HG03571 (cell line): ENCODE results near the gene ATG4C.

ENCODE experiments used
- ATAC-seq: cut with Tn5 transposase; IDR thresholded peaks from one replicate; pipeline ENCODE4 v1.9.1; 2021; ENCODE audit not compliant: unreplicated experiment

Gene ATG4C

GRCh38 chr1:62836856-62837540 lies 53.1 kb downstream of the ATG4C start:
- no peak for ATAC-seq

- no peak for ATAC-seq
Observed at GRCh38 chr1:62840555-62840954, 56.6 kb downstream of the ATG4C start.

GRCh38 chr1:62841587-62842169 lies 57.7 kb downstream of the ATG4C start:
- no peak for ATAC-seq

GRCh38 chr1:62844030-62844429 lies 60.1 kb downstream of the ATG4C start:
- ATAC-seq: no peak

- ATAC-seq: no peak
Observed at GRCh38 chr1:62849031-62849430, 65.1 kb downstream of the ATG4C start.

GRCh38 chr1:62852253-62852652 lies 68.3 kb downstream of the ATG4C start:
- no peak for ATAC-seq

GRCh38 chr1:62856960-62857359 lies 73.0 kb downstream of the ATG4C start:
- ATAC-seq: no peak

- no peak for ATAC-seq
Observed at GRCh38 chr1:62869217-62869754, 85.4 kb downstream of the ATG4C start.

GRCh38 chr1:62870148-62870547 lies 86.2 kb downstream of the ATG4C start:
- no peak for ATAC-seq

- ATAC-seq: no peak
Observed at GRCh38 chr1:62875676-62876075, 91.7 kb downstream of the ATG4C start.

- no peak for ATAC-seq
Observed at GRCh38 chr1:62876535-62876934, 92.6 kb downstream of the ATG4C start.

- ATAC-seq: no peak
Observed at GRCh38 chr1:62877579-62877978, 93.6 kb downstream of the ATG4C start.

- no peak for ATAC-seq
Observed at GRCh38 chr1:62879962-62880361, 96.0 kb downstream of the ATG4C start.

- no peak for ATAC-seq
Observed at GRCh38 chr1:62882201-62883104, 98.5 kb downstream of the ATG4C start.

- ATAC-seq: no peak
Observed at GRCh38 chr1:62884156-62884740, 100.3 kb downstream of the ATG4C start.

GRCh38 chr1:62887799-62888507 lies 104.0 kb downstream of the ATG4C start:
- ATAC-seq: no peak

- ATAC-seq: no peak
Observed at GRCh38 chr1:62891956-62892562, 108.1 kb downstream of the ATG4C start.

- ATAC-seq: no peak
Observed at GRCh38 chr1:62897788-62898187, 113.9 kb downstream of the ATG4C start.

- no peak for ATAC-seq
Observed at GRCh38 chr1:62900566-62900965, 116.6 kb downstream of the ATG4C start.

GRCh38 chr1:62901650-62902049 lies 117.7 kb downstream of the ATG4C start:
- no peak for ATAC-seq
